ENCODE data around the gene UBN1.

UBN1 gene, protein sequence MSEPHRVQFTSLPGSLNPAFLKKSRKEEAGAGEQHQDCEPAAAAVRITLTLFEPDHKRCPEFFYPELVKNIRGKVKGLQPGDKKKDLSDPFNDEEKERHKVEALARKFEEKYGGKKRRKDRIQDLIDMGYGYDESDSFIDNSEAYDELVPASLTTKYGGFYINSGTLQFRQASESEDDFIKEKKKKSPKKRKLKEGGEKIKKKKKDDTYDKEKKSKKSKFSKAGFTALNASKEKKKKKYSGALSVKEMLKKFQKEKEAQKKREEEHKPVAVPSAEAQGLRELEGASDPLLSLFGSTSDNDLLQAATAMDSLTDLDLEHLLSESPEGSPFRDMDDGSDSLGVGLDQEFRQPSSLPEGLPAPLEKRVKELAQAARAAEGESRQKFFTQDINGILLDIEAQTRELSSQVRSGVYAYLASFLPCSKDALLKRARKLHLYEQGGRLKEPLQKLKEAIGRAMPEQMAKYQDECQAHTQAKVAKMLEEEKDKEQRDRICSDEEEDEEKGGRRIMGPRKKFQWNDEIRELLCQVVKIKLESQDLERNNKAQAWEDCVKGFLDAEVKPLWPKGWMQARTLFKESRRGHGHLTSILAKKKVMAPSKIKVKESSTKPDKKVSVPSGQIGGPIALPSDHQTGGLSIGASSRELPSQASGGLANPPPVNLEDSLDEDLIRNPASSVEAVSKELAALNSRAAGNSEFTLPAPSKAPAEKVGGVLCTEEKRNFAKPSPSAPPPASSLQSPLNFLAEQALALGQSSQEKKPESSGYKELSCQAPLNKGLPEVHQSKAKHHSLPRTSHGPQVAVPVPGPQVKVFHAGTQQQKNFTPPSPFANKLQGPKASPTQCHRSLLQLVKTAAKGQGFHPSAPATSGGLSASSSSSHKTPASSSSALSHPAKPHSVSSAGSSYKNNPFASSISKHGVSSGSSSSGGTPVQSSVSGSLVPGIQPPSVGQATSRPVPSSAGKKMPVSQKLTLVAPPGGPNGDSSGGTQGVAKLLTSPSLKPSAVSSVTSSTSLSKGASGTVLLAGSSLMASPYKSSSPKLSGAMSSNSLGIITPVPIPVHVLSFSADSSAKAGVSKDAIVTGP (N-terminal part only)

DNA sequence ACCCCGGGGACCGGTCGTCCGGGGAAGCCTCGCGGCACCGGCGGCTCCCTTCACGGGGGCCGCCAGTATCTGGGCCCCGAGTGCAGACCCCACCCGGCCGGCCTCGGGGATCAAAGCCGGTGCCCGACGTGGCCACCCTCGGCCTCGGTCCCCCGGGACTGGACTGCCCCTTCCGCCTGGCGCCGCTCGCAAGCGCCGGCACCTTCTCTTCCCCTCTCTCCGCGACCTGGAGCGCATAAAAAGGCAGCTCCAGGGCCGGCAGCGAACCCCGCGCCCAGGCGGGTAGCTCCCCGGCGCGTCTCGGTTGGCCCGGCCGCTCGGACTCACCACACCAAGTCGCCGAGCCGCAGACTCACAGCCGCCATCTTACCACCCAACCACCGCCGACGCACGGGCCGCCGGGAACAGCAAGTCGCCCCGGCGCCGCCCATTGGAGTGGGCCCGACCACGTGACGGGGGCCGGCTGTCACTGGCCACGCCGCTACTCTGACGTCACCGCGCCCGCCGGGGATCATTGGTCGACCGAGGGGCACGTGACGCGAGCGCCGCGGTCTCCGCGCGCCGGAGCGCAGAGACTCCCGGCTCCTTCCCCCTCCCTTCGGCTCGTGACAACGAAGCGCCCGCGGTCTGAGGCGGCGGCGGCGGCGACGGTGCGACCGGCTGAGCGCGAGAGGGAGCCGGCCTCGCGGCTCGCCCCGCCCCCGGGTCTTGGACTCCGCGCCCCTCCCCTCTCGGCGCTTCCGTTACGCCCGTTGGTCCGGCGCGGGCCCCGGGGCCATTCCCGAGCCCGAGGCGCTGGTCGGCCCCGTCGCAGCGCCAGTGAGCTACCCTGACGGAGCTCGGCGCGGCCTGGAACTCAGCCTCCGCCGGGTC lies at the start of gene UBN1, which contains the start of gene GLYR1:
TSS of gene UBN1 (plus strand) at position 581 of the 873 bp plus-strand sequence. CDS start 5,437 bp downstream, outside the sequence.
TSS of gene GLYR1 (minus strand) at position 388 of the 873 bp plus-strand sequence. CDS start at position 365, 23 bp downstream.
- DNase-seq (ENCODE audit: low read depth, low spot score): peak; percentile 84

DNA sequence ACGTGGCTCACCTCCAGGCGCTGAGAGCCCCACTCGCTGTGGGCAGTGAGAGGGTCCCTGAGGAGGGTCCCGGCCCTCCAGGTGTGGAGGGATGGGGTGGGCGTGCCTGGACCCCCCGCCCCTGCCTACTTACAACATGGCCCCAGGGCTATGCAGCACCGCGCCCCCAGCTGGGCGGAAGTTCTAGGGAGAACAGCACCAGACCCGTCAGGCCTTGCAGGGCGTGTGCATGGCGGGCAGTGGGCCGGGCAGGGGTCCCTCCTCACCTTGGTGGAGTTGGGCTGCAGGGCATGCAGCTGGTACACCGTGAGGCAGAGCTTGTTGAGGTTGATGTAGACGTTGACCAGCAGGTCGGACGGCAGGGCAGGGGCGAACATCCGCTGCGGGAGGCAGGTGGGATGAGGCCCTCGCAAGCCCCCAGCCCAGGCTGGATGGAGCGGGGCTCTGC lies 49.5 kb upstream of the UBN1 start:
- no peak for DNase-seq (ENCODE audit: low read depth, low spot score)

DNA sequence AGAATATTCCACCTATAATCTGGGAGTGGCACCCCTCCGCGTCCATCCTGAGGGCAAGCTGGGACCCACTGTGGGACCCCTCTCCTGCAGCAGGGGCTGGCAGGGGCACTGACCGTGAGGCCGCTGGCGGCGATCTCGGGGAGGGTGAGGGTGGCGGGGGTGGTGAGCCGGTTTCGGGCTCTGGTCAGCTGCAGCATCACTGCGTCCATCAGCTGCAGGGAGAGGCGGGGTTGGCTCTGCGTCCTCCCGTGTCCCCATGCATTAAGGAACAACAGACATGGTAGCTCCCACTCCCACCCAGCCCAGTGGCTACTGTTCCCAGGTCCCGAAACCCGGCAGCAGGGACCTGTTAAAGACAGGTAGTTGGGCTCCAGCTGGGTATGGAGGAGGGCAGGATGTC lies 48.8 kb upstream of the UBN1 start:
- no peak for DNase-seq (ENCODE audit: low read depth, low spot score)

DNA sequence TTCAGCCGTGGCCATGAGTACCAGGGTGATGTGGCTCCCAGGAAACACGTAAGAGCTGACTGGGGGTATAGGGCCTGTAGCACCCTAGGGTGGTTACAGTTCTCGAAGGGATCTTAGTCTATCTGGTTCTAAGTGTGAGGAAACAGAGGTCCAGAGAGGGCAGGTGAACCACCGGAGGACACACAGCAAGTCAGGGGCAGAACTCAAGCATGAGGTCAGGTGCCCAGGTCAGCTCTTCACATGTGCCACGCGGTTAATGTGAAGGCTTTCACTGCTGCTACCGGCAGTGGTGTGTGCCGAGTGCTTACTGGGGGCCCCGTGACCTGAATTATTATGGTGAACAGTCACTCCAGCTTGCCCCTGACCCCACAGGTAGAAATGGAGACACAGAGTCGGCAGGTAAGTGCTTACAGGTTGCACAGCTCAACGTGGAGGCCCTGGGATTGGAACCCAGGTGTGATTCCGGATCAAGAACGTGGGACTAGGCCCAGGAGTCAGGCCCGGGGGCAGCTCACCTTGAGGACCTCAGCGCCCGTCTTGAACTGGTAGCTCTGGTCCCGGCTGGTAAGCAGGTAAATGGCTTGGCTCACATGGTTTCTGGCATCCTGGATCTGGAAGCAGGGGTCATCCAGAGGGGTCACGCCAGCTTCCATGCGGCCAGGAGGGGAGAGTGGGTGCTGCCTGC lies 48.0 kb upstream of the UBN1 start:
- no peak for DNase-seq (ENCODE audit: low read depth, low spot score)

DNA sequence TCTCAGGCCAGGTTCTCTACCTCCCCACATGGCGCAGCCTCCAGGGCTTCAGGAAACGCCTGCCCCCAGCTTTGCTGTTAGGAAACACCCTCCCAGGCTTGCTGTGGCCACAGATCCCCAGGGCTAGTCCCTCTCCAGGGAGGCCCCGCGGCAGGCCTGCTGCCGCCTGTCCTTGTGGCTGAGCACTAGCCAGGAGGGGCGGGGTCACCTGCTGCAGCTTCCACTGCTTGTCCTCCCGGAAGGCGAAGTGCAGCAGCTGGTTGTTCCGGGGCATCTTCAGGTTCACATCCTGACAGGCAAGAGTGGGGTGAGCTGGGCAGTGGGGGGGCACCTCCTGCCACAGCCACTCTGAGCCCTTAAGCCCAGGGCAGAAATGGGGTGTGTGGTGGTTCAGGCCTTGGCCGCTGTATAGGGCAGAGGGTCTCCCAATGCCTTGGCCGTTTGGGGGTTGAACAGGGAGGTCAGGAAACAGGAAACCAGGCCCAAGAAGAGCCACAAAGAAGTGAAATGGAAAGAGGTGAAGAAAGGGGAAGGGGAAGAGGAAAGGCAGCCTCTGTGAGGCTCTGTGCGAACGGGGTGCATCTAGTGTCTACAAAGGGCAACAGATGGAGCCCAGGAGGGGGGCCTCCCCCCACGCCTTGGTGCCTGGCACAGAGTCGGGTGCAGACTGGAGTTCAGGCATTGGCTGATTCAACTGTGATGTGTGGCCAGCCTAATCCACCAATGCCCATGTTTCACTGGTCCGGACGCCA lies 46.8 kb upstream of the UBN1 start:
- no peak for DNase-seq (ENCODE audit: low read depth, low spot score)

DNA sequence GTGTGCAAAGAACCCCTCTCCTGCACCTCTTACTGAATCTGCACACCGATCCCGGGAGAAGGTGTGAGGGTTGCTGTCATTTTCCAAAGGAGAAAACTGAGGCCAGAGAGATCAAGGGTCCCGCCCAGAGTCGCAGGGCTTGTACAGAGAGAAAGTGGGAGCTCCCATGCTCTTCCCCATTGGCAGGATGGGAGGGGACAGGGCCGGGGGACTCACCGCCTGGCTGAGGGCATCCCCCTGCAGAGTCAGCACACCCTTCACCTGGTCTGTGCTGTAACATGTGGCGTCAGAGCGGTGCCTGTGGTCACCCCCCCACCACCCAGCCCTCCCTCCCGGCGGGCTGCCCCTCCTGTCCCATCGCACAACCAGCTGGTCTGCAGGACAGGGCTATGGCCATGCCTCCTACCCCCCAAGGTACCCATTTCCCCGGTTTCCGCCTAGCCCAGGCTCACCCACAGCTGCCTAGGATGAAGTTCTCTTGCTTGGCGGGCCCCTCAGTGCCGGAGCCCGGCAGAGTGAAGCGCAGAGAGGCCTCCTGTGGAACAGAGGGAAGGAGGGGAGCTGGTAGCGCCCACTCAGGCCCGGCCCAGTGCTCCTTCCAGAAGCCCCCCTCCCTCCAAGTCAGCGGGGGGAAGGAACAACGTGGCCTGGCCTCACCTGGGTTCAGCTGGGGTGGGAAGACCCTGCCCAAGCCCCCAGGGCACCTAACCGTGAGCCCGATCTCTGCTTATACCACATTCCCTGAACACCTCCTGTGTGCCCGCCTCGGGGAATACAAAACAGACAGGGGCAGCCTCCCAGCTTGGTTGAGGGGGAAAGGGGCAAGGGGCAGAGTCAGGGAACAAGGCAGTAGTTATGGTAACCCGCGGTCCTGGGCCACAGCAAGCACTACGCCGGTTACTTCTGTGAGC lies 46.0 kb upstream of the UBN1 start:
- DNase-seq (ENCODE audit: low read depth, low spot score): no peak

DNA sequence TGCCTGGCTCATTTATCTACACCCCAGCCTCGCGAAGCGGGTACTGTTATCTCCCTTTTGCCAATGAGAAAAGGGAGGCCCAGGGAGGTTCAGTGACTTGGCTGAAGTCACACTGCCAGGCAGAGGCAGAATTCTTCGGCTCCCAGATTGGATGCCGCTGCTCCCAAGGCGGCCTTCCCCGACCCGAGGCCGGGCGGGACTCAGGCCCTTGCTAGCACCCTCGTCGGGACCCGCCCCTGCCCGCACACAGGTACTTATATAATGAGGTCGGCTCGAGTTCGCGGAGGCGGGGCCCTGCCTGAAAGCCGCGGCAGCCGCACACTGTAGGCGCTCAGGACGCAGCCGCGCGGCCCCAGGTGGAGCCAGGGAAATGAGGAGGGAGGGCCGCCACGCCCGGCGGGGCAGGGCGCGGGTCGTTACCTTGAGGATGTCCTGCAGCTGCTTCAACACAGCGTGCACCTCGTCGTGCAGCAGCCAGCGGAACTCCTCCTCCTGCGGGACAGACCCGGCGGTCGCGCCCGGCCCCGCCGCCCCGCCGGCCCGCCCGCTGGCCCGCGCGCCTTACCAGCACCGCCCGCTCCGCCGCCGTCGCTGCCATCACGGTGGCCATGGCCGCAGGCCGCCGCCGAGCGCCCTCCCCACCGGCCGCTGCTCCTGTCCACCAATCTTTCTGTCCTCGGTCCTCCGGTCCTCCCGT lies 45.2 kb upstream of the UBN1 start, which contains the start of gene ROGDI:
TSS of gene ROGDI (minus strand) at position 672 of the 697 bp plus-strand sequence. CDS start at position 610, 62 bp downstream.
- no peak for DNase-seq (ENCODE audit: low read depth, low spot score)

DNA sequence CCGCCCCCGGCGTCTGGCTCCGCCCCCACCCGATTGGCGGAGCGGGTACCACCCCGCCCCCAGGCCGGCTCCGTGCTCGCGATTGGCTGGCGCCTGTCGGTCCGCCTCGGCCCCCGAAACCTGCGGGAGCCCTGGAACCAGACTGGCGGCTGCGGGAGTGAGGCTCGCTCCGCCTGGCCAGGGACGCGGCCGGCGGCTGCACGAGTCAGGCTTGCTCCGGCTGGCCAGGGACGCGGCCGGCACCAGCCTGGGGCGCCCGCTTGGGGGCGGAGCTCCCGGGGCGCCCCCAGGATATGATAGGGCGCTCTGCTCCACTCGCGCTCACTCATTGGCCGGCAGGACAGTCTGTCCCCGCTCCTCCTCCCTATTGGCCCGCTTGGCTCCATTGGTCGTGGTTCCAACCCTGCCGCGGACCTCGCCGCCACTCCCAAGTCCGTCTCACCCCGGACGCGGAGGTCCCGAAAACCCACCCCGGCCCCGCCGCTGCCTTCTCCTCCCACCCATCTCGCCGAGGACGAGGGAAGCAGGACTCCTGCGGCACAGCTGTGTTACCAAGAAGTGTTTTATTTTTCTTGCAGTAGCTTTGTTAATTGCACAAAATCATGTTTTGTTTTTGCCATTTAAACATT lies 44.5 kb upstream of the UBN1 start:
- DNase-seq (ENCODE audit: low read depth, low spot score): peak; percentile 74

DNA sequence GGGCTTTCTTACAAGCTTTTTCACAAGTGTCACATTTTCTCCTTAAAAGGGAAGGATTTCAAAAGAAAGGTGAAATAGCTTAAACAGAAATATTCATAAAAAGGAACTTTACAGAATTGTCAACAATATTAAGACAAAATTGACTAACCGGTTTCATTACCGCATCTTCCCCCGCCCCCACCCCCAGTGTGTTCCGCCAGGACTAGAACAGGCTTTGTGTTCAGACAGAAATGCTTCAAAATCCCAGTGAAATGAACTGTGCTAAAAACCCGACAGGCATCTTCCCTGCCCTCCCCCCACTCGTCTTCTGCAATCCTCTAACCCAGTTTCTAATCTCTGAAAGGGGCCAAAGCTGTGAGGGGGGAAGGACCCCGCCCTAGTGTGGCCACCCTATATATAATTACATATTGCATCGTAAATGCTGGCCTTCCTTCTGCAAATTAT lies 43.9 kb upstream of the UBN1 start:
- no peak for DNase-seq (ENCODE audit: low read depth, low spot score)

DNA sequence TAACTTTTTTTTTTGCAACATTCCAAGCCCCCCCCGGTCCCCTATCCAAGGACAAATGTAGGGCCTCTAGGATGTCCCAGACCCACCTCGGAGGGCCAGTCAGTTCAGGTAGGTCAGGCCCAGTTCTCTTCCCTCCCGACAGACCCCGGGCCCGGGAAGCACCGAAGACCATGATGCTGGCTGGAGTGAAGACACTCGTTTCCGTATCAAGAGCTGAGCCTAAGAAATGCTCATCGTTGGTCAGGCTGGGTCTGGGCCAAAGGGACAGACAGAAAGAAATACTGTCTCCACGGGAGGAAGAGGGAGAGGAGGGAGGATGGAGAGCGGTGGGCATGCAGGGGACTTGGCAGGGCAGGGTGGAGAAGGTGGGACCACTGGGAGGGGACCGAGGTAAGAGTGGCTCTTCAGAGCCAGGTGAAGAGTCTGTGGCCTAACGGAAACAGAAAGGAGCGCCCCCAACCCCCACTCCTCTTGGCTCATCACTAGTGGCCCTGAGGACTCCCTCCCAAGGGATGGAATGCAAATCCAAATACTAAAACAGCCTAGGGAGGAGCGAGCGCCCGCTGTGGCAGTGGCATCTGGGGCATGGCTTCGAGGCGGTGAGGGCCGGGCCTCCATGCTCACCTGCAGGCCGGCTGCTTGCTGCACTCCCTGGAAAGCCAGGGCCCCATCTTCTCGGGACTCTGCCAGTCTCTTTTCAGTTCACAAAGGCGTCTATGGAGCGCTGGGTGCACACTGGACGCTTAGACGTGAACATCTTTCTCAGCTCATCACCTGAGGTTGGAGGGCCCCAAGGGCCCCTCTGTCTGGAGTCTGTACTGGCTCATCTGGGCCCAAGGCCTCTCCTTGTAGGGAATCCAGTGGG lies 43.2 kb upstream of the UBN1 start:
- no peak for DNase-seq (ENCODE audit: low read depth, low spot score)

DNA sequence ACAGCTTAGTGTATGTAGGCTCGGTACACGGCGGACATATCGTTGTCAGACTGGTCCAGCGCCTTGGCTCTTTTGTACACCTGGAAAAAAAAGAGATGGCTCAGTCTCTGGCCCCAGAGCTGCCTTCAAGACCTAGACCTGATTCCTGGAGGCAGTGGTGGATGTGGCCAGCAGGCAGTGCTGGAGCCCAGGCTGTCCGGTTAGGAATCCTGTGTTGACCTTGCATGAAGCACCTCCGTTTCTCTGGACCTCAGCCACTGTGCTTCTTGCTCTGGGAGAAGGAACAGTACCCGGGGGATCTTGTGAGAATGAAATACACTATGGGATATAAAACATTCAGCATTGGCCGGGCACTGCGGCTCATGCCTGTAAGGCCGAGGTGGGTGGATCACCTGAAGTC lies 42.0 kb upstream of the UBN1 start:
- DNase-seq (ENCODE audit: low read depth, low spot score): no peak

DNA sequence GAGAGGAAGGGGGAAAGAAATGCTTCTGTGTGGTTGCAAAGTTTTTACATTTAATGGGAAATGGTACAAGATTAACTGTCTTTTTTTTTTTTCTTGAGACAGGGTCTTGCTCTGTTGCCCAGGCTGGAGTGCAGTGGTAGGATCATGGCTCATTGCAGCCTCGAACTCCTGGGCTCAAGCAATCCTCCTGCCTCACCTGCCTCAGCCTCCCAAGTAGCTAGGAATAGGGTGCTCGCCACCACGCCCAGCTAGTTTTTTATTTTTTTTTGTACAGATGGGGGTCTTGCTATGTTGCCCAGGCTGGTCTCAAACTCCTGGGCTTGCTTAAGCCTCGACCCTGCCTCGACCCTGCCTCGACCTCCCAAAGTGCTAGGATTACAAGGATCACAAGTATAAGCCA lies 41.0 kb upstream of the UBN1 start:
- no peak for DNase-seq (ENCODE audit: low read depth, low spot score)

DNA sequence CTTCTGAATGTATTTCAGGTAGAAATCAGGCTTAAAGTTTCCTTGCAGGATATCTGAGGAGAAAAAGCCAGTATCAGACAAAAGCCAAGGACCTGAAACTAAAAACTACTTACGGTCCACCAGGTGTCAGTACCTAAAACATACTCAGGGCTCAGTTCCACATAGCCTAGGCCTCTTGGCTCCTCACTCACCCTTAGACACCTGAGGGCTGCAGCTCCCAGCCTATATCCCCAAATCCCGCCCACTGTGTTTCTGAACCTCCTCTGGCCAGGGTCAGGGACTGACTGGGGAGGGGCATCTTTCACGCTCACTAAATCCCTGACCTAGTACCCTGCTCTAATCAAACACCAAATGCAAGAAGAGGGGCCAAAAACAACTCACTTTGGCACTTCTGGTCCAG lies 36.0 kb upstream of the UBN1 start:
- no peak for DNase-seq (ENCODE audit: low read depth, low spot score)

DNA sequence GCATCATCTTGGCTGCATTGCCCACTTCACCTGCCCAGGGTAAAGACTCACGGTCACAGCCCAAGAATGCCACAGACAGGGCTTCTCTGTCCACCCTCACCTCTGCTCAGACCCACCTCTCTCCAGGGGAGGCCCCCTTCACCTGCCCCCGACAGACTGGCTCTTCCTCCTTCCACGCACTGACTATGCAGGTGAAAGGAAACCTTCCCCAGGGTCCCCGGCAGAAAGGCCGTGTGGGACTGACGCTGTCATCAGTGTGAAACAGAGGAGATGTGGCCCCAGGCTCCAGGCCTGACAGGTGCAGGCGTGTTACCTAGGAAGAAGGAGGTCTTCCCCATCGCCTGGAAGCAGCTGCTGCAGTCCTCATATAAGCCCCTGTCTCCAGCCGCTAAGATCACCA lies 35.5 kb upstream of the UBN1 start:
- no peak for DNase-seq (ENCODE audit: low read depth, low spot score)

DNA sequence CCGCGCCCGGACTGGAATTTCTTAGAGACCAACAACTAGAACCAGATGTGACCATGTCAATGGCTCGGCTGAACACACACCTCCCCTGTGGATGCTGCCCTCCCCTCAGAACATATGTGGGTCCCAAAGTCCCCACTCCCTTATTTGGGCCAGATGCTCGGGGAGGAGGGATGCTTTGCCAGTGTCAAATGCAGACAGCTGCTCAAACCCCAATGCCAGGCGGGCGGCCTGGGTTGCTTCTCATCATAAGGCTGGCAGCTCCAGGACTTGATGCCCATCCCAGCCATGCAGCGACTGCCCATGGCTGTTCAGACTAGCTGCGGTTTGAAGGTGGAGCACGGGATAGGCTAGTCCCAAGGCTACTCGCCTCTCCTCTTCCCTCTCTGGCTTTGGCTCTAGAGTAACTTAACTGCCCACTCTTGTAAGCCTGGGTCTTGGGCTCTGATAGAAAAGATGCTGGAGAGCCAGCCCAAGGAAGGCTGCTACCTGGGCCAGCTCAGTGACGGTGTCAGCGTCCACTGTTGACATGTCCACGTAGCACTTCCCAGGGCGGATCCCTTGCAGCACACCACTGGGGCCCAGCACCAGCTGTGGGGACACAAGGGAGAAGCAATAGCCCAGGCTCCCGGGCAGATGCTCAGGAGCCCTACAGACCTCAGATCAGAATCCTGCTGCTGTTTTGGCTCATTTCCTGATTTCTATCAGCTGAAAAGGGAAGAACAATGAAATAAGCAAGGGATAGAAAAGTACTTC lies 33.9 kb upstream of the UBN1 start:
- no peak for DNase-seq (ENCODE audit: low read depth, low spot score)

DNA sequence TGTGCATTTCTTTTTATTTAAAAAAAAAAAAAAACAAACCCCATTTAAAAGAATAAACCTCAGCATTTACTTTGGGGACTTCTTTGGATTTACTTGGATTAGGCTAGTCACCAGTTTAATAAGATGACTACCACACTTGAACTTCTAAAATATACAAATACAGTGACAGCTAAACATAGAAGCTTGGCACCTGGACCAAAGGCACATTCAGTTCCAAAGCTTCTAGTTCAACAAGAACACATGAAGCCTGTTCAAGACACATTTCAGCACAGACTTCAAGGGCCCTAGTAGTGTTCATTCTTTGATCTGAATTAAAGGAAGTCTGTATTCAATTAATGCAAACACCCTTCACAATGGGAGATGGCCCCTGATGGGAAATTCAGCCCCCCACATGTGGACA lies 33.2 kb upstream of the UBN1 start:
- DNase-seq (ENCODE audit: low read depth, low spot score): no peak
